ENCODE results near the gene ORC3. TPM values are rescaled to one million over a fixed set of nuclear protein-coding genes. Genes with fewer than 3 reads are reported as not detected.

The ORC3 gene
- total RNA-seq, 1 donor from 2014 or later: 20.1 TPM

DNA sequence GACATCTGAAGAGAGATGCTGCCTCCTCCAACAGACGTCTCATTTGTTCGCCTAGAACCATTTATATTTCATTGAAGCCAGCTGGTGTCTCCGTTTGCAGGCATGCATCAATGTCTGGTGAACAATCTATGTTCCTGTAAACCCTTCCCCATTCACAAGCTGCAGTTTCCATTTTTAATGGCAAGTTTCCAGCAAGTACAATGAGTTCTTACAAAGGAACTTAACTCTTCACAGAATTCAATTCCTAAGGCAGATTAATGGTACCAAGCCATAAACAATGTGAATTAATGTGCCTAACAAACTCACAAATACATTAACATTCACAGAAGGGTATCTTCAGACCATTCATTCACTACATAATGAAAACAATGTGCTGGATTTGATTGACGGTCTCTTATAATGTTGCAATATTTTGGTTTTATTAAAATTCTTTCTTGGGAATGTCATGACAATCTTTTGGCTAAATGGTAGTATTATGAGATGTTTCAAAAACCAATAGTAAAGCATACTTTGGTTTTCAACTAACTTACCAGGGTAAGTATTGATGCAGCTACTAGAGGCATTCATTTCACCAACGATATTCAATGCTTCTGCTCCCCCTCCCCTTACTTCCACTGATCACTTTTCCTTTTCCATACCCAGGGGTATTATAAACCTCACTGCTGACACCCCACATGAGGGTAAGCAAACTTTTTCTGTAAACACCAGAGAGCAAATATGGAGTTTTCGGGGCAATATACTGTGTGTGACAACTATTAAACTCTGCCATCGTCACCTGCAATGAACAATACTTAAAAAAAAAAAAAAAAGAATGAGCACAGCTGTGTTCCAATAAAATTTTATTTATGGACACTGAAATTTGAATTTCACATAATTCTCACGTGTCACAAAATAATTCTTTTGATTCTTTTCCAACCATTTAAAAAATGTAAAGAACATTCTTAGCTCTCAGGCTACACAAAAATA lies 107.9 kb downstream of the ORC3 start:
- Mint-ChIP-seq H3K9me3 (ENCODE audit: unreplicated experiment) (peaks cover 20% of the 10 kb centered on the region), H3K27me3 (ENCODE audit: unreplicated experiment) (peaks cover 14% of the 10 kb centered on the region), H3K27ac (ENCODE audit: unreplicated experiment) (peak overlapping the region; percentile 86), H3K4me1 (ENCODE audit: low read depth, unreplicated experiment) (peaks cover 19% of the 10 kb centered on the region), H3K36me3 (ENCODE audit: unreplicated experiment) (no peaks in the 10 kb centered on the region), H3K4me3 (ENCODE audit: unreplicated experiment) (peak overlapping the region; percentile 94)
- TF ChIP-seq, protein P1, sequence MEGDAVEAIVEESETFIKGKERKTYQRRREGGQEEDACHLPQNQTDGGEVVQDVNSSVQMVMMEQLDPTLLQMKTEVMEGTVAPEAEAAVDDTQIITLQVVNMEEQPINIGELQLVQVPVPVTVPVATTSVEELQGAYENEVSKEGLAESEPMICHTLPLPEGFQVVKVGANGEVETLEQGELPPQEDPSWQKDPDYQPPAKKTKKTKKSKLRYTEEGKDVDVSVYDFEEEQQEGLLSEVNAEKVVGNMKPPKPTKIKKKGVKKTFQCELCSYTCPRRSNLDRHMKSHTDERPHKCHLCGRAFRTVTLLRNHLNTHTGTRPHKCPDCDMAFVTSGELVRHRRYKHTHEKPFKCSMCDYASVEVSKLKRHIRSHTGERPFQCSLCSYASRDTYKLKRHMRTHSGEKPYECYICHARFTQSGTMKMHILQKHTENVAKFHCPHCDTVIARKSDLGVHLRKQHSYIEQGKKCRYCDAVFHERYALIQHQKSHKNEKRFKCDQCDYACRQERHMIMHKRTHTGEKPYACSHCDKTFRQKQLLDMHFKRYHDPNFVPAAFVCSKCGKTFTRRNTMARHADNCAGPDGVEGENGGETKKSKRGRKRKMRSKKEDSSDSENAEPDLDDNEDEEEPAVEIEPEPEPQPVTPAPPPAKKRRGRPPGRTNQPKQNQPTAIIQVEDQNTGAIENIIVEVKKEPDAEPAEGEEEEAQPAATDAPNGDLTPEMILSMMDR (IDR thresholded peaks at IDR 0.05; ENCODE audit: partially characterized antibody, unreplicated experiment): no peak
- no peak for DNase-seq

DNA sequence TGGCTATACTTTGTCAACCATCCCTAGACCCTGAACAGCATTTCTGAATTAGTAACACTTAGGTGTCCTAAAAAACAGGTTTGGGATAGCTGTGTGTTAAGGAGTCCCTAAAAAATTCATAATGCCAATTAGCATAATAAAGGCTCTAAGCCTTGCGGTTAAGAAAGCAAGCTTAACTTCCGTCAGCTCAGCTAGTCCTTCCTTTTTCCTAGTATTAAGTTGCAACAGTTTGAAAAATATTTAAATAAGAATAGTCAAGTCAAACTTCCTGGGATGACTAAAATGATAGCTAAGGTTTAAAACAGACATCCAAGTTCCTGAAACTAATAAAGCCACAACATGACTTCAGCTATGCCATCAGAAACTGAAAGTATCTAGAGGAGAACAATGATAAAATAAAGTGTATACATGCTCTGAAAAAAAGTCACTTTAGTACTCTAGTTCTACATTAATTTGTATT lies 108.6 kb downstream of the ORC3 start:
- H3K27me3 Mint-ChIP-seq (ENCODE audit: unreplicated experiment): peaks cover 14% of the 10 kb centered on the region
- peak overlapping the region; percentile 34 for H3K27ac Mint-ChIP-seq (ENCODE audit: unreplicated experiment)
- peaks cover 20% of the 10 kb centered on the region for H3K9me3 Mint-ChIP-seq (ENCODE audit: unreplicated experiment)
- no peaks in the 10 kb centered on the region for H3K36me3 Mint-ChIP-seq (ENCODE audit: unreplicated experiment)
- peaks cover 19% of the 10 kb centered on the region for H3K4me1 Mint-ChIP-seq (ENCODE audit: low read depth, unreplicated experiment)
- DNase-seq: no peak
- peak overlapping the region; percentile 94 for H3K4me3 Mint-ChIP-seq (ENCODE audit: unreplicated experiment)
- TF ChIP-seq, protein P1 (IDR thresholded peaks at IDR 0.05; ENCODE audit: partially characterized antibody, unreplicated experiment): no peak

DNA sequence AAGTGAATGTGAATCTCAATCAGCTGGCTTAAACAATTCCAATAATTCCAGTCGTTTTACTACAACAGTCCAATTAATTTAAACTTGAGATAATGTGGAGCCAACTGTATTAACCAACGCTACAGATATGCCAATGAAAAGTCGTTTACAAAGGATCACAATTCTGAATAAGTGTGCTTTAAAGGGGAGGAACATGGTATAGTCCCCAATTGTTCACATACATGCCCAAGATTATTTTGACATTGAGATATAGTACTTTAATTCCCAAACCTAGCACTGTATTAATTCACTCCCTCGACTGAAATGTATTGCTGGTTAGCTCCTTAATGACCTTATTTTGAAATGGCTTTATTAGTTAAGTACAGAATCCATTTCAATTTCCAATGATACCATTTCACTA lies 109.6 kb downstream of the ORC3 start:
- Mint-ChIP-seq H3K36me3 (ENCODE audit: unreplicated experiment) (no peaks in the 10 kb centered on the region), H3K4me1 (ENCODE audit: low read depth, unreplicated experiment) (peaks cover 12% of the 10 kb centered on the region), H3K27ac (ENCODE audit: unreplicated experiment) (peak overlapping the region; percentile 97), H3K27me3 (ENCODE audit: unreplicated experiment) (peaks cover 14% of the 10 kb centered on the region), H3K9me3 (ENCODE audit: unreplicated experiment) (peaks cover 20% of the 10 kb centered on the region), H3K4me3 (ENCODE audit: unreplicated experiment) (peak overlapping the region; percentile 94)
- no peak for DNase-seq
- TF ChIP-seq, protein P1 (IDR thresholded peaks at IDR 0.05; ENCODE audit: partially characterized antibody, unreplicated experiment): no peak

DNA sequence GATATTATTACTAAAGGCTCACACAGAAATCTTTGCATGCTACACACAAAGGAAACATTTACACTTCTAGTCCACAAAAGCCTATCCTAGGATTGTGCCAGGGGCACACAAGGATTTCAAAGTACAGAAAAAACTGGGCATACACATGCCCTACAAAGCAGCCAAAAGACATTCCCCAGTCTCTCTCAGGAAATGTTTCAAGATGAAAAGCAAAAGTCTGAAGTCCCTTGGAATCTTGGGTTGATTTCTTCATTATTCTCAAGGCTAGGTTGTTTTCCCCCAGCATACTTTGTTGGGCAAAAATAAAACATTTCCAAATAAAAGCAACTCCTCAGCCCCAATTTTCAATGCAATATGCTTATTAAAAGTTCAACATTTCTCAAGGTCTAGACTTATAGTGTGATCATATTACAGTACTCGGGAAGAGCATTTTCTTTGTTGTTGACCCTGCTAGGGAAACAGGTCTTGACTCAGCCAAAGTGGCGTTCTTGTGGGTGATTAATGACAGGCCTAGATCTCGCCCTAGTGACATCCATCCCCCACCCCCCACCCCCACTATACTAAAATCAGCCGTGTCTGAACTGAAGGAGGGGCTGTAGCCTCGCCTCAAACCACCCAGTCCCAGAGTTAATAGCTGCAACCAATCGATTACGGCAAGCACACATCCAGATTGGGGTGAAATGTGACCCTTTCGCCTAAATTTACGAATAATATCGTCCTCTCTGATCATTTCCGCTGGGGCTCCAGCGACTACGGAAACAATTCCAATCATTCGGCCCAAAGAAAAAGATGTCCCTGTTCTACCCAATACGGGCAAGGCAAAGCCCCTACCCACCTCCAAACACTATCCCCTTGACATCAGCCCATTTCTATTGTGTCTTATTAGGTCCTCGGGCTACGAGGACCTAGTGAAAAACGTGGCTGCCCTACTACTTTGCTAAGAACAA lies 110.7 kb downstream of the ORC3 start:
- Mint-ChIP-seq H3K4me3 (ENCODE audit: unreplicated experiment) (peak overlapping the region; percentile 94), H3K4me1 (ENCODE audit: low read depth, unreplicated experiment) (peaks cover 7% of the 10 kb centered on the region), H3K9me3 (ENCODE audit: unreplicated experiment) (peaks cover 20% of the 10 kb centered on the region), H3K36me3 (ENCODE audit: unreplicated experiment) (no peaks in the 10 kb centered on the region), H3K27me3 (ENCODE audit: unreplicated experiment) (peaks cover 14% of the 10 kb centered on the region), H3K27ac (ENCODE audit: unreplicated experiment) (peak overlapping the region; percentile 97)
- DNase-seq: peak; percentile 48
- TF ChIP-seq, protein P1 (IDR thresholded peaks at IDR 0.05; ENCODE audit: partially characterized antibody, unreplicated experiment): no peak
